Stimulated activated CD4-positive, alpha-beta T cell treated with anti-CD3 and anti-CD28 coated beads, Interleukin-15, amount 100 ng/mL, for 48 hours (primary cell): Measurements from ENCODE around the gene IARS1.

Experiments
- DNase-seq, 2 donors: peaks; one replicate each; pipeline ENCODE4 v3.0.0-alpha.2; 2020; ENCODE audit warnings: low read depth in 2 of 2

Gene IARS1

DNA sequence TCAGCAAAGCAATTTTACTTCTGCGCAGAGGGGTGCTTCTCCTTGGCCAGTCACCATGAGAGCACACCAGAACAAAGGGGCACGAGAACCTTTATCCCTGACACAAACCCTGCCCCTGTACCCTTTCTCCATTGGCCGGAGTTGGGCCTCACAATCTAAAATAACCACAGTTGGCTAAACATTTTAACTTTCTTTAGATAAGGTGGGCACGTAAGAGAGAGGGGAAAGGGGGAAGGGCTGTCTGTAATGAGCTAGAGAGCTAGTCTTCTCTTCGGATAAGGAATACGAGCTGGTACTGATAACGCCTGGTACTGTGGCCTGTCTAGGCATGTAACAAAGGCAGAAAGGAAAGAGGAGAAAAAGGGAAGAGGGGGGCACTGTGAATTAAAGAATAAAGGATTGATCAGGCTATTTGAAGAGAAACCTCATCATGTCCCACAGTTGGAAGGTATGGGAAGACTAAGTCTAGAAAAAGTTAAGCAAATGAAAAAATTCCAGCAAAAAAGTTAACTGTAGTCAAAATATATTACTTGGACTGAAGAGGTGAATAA lies 1.8 kb upstream of the IARS1 start:
- no peak for DNase-seq

- no peak for DNase-seq
These were observed 790 bp upstream of the IARS1 start for GRCh38 chr9:92294297-92294676.

- DNase-seq = no peak
These were observed 482 bp downstream of the IARS1 start for GRCh38 chr9:92293075-92293354.

DNA sequence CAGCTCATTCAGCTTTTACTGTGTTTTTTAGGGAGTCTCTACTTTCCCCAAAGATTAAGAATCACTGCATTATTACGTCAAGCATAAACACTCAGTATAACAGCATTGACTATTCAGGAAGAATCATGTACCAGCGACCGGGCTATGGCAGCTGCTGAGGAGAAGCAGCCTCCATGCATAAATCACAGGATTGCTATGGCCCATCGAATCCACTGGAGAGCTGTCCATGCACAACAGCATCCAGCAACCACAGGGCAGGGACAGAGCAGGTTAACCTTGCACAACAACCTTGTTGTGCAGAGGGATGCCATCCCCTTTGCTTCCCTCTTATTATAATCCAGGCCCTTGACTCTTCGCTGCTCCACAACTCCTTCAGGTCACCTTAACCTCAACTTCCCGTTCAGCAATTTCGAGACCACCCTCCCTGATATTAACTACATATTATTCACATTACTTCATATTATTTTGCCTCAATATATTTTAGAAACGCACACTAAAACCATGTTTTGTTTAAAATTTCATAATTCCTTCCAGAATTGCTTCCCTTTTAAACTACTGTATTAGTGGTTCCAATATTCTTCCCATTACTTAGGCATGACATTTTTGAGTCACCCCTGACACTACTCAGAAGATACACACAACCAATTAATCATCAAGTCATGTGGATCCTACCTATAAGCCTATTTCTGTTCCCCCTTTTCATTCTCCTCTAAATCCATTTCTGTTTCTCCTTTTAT lies 991 bp downstream of the IARS1 start:
- no peak for DNase-seq

- DNase-seq = no peak
These were observed 1.9 kb downstream of the IARS1 start for GRCh38 chr9:92291577-92291976.

GRCh38 chr9:92290785-92291429 lies 2.6 kb downstream of the IARS1 start:
- DNase-seq = no peak

- DNase-seq = no peak
These were observed 3.6 kb downstream of the IARS1 start for GRCh38 chr9:92289708-92290390.

DNA sequence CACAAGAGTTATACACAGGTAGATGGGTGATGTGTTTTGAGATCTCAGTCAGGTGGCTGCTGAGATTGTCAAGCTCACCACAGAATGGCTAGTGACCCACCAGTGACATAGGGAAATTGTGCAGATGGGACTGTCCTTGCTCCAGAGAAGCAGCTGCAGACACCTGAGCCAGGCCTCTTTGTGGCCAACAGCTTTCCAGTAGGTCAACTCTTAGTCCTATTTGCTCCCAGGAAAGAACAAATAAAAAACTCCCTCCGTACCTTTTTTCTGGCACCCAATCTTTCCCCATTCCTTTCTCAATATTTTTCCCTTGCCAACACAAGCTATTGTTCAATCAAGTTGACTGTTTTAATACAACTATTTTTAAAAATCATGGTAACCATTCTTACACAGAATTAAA lies 14.2 kb downstream of the IARS1 start:
- DNase-seq = no peak

DNA sequence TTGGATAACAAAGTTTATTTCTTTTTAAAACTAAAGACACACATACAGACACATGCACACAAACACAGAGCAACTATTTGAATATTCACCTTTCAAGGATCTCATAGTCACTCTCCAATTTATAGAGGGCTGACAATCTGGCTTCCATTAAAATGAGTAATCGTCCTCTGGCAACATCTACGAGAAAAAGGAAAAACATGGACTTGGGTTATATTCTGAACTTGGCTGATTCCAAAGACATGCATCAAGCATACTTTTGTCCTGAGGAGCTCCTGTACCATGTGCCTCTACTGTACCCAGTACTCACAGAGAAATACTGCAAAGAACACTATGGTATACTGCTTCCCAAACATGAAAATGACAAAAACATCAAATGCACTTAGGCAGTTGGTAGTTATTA lies 15.4 kb downstream of the IARS1 start:
- DNase-seq = no peak

- no peak for DNase-seq
These were observed 17.0 kb downstream of the IARS1 start for GRCh38 chr9:92276331-92277032.

GRCh38 chr9:92275541-92275940 lies 18.0 kb downstream of the IARS1 start:
- DNase-seq = no peak

DNA sequence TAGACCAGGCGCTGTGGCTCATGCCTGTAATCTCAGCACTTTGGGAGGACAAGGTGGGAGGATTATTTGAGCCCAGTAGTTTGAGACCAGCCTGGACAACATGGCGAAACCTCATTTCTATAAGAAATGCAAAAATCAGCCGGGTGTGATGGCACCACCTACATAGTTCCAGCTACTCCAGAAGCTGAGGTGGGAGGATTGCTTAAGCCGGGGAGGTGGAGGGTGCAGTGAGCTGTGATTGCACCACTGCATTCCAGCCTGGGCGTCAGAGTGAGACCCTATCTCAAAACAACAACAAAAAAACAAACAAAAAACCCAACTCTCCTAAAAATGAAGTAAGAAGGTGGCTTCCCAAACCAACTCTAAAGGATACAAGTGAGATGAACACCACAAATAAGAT lies 23.0 kb downstream of the IARS1 start:
- no peak for DNase-seq

GRCh38 chr9:92266486-92266885 lies 27.0 kb downstream of the IARS1 start:
- no peak for DNase-seq

- no peak for DNase-seq
These were observed 28.3 kb downstream of the IARS1 start for GRCh38 chr9:92265154-92265553.

GRCh38 chr9:92263131-92263530 lies 30.4 kb downstream of the IARS1 start:
- DNase-seq = no peak

DNA sequence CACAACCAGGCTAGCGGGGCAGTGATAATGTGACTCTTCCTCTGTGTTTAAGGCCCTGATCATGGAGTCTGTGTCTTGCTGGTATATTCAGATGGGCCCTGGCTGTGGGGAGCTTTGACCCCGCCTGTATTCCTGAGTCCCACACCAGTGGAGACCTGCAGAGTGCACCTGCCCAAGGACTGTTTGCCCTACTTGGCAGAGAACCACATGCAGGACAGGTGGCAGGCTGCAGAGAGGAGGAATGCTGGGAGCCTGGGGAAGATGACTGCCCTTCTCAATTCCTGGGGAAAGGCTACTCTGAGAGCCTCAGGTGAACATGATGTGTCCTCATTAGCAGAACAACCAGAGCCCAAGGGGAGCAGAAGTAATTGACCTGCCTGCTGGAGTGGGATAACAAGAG lies 36.2 kb downstream of the IARS1 start:
- DNase-seq = no peak

DNA sequence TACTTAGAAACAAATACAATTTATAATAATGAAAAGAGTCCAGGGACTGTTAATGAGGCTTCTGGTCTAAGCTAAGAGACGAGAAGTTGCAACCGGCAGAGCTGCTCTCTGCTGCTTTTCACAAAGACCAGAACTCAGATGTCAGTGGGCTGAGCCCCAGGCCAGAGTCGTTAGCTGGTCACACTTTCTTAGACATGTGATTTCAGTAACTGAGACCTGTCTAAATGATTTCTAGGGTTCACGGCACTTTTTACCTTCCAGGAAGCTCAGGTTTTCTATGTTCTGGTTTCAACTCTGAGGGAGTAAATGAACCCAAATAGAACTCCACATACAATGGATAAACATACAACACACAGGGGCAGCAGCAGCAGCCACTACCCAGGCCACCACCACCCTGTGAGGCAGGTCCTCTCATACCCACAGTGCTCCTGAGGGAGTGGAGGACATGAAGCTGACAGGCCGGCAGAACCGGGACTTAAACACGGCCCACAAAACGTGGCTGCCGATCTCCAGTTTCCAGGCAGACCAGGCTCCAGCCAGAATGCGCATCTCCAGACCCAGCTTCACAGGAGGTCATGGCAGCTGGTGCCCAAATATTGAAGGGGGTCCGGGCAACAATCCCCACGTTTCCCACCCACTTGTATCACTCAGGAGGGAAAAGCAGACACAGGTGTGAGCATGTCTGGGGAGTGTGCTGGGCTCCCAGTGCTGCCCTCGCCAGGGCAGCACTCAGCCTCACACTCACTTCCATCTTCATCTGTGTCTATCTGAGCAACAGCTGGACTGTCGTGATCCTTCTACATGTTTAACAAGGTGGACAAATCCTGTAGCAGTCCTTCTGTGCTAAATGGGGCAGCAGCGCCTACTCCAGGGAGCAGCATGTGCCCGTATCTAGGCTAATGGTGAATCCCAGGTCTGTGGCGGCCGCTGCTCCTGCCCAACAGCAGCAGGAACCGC lies 38.8 kb downstream of the IARS1 start:
- DNase-seq = no peak

GRCh38 chr9:92253656-92254055 lies 39.8 kb downstream of the IARS1 start:
- DNase-seq = no peak

- DNase-seq = no peak
These were observed 45.5 kb downstream of the IARS1 start for GRCh38 chr9:92247981-92248380.

GRCh38 chr9:92247296-92247695 lies 46.2 kb downstream of the IARS1 start:
- DNase-seq = no peak
